Measurements from ENCODE around the gene CD1B. TPM values are rescaled to one million over a fixed set of nuclear protein-coding genes. Genes with fewer than 3 reads are reported as not detected.

Gene CD1B
- total RNA-seq = not detected in 2 replicates

GRCh38 chr1:158331481-158332150, at the start of gene CD1B:
Gene CD1B (minus strand): TSS chr1:158331531. CDS start chr1:158331423, 108 bp downstream.

GRCh38 chr1:158353303-158354075, 22.2 kb upstream of the CD1B start, which contains the start of gene CD1E:
Gene CD1E (plus strand): TSS chr1:158353894. CDS start chr1:158353989, 95 bp downstream.

GRCh38 chr1:158289811-158290210, 41.5 kb downstream of the CD1B start, which contains the start of gene CD1C:
Gene CD1C (plus strand): TSS chr1:158289923. CDS start chr1:158290065, 142 bp downstream.

Other genes with a start within 250 kb of the CD1B start
- gene CD1D, start 150.6 kb downstream of the CD1B start, total RNA-seq = 0.11 and 0.17 TPM in 2 replicates
- gene CD1A, start 77.1 kb downstream of the CD1B start, total RNA-seq = not detected in 2 replicates
- not detected in 2 replicates for gene CD1C, start 41.6 kb downstream of the CD1B start, total RNA-seq
- not detected in 2 replicates for gene CD1E, start 22.4 kb upstream of the CD1B start, total RNA-seq
- gene OR10T2, start 67.9 kb upstream of the CD1B start, total RNA-seq = not detected in 2 replicates
- not detected in 2 replicates for gene OR10K2, start 94.7 kb upstream of the CD1B start, total RNA-seq
- not detected in 2 replicates for gene OR10K1, start 130.3 kb upstream of the CD1B start, total RNA-seq
- not detected in 2 replicates for gene OR10R2, start 140.7 kb upstream of the CD1B start, total RNA-seq
- not detected in 2 replicates for gene OR6Y1, start 222.9 kb upstream of the CD1B start, total RNA-seq
- not detected in 2 replicates for gene OR6P1, start 239.0 kb upstream of the CD1B start, total RNA-seq
- gene OR10X1, start 248.4 kb upstream of the CD1B start, total RNA-seq = not detected in 2 replicates